Measurements from ENCODE around the gene SOX1. TPM values are rescaled to one million over a fixed set of nuclear protein-coding genes. Genes with fewer than 3 reads are reported as not detected.

The SOX1 gene
- total RNA-seq (2011; cell fraction: chromatin; rRNA removed; ENCODE audit: low replicate concordance): not detected in 2 replicates
- not detected in 2 replicates for total RNA-seq (2011; cell fraction: nucleolus; rRNA removed)
- total RNA-seq (2011; cell fraction: nucleoplasm; rRNA removed): not detected in 2 replicates
- total RNA-seq (2014; rRNA removed) (not detected in 2 replicates), total RNA-seq (2014; rRNA removed; fragmentation: Illumina TruSeq; extraction: Trizol) (not detected in 2 replicates), total RNA-seq (2015; rRNA removed; fragmentation: Illumina TruSeq; extraction: Trizol) (not detected in 2 replicates), total RNA-seq (2021) (not detected in 2 replicates), polyA plus RNA-seq (2011; rRNA removed) (not detected in 2 replicates), polyA plus RNA-seq (2014; fragmentation: Illumina TruSeq; extraction: Trizol) (not detected in 2 replicates), polyA plus RNA-seq (2014; fragmentation: Nextera tagmentation; extraction: Ambion mirVana) (not detected), polyA plus RNA-seq (2014; rRNA removed) (not detected in 2 replicates), polyA minus RNA-seq (2011; rRNA and poly(A)+ RNA removed) (not detected in 2 replicates), Bru-seq, nascent RNA (not detected), BruChase-seq, experiment 1, labeled RNA remaining after a 2-hour chase (not detected), BruChase-seq, experiment 2, labeled RNA remaining after a 6-hour chase (not detected)
- polyA plus RNA-seq (2011; cell fraction: cytosol; rRNA removed): not detected in 2 replicates
- polyA plus RNA-seq (2011; cell fraction: nucleus; rRNA removed): not detected in 2 replicates
- not detected in 2 replicates for polyA plus RNA-seq (2012)
- polyA minus RNA-seq (2011; cell fraction: cytosol; rRNA and poly(A)+ RNA removed): not detected in 2 replicates
- not detected in 2 replicates for polyA minus RNA-seq (2011; cell fraction: nucleus; rRNA and poly(A)+ RNA removed)
- long read RNA-seq, experiment 1: 0 reads
- long read RNA-seq, experiment 2: 0 reads
- long read RNA-seq, experiment 3: 0 reads

- no peak for ATAC-seq
- POLR2A ChIA-PET: no interaction called here
- intact Hi-C loops (cut with micrococcal nuclease): loop anchor here (10.0 kb wide), 1 partner anchor 268 kb away; no protein-coding TSS in a partner anchor
These were observed at the start of gene SOX1 for GRCh38 chr13:112067116-112067741. Gene SOX1 (plus strand): TSS chr13:112067149. CDS start chr13:112067659, 510 bp downstream.

More at GRCh38 chr13:112067116-112067741, at the start of gene SOX1:
- TF ChIP-seq SETDB1 (IDR thresholded peaks at IDR 0.05; ENCODE audit: low read length): no peak
- TF ChIP-seq ZNF699 (CRISPR knock-in tag; IDR thresholded peaks at IDR 0.05; ENCODE audit: insufficient replicate concordance): no peak
- TF ChIP-seq ZNF121 (CRISPR knock-in tag; conservative IDR thresholded peaks at IDR 0.05): no peak
- no peak for TF ChIP-seq SRSF9 (IDR thresholded peaks at IDR 0.05; ENCODE audit: borderline replicate concordance, low read depth, low read length)
- TF ChIP-seq ZNF76 (CRISPR knock-in tag; IDR thresholded peaks at IDR 0.05; ENCODE audit: borderline replicate concordance): no peak
- TF ChIP-seq RAD51 (IDR thresholded peaks at IDR 0.05; ENCODE audit: borderline replicate concordance, low read depth): no peak
- no peak for TF ChIP-seq SMAD2 (IDR thresholded peaks at IDR 0.05; ENCODE audit: low read depth, low read length)
- TF ChIP-seq PYGO2 (tag; IDR thresholded peaks at IDR 0.05): no peak
- TF ChIP-seq, protein P1, sequence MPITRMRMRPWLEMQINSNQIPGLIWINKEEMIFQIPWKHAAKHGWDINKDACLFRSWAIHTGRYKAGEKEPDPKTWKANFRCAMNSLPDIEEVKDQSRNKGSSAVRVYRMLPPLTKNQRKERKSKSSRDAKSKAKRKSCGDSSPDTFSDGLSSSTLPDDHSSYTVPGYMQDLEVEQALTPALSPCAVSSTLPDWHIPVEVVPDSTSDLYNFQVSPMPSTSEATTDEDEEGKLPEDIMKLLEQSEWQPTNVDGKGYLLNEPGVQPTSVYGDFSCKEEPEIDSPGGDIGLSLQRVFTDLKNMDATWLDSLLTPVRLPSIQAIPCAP (CRISPR knock-in tag; IDR thresholded peaks at IDR 0.05; ENCODE audit: borderline replicate concordance): no peak
- TF ChIP-seq ZFPM2 (CRISPR knock-in tag; IDR thresholded peaks at IDR 0.05): no peak
- no peak for TF ChIP-seq PKNOX1 (IDR thresholded peaks at IDR 0.05)
- TF ChIP-seq TEAD4 (IDR thresholded peaks at IDR 0.05; ENCODE audit: low read length): no peak
- TF ChIP-seq TEAD4 (CRISPR knock-in tag; IDR thresholded peaks at IDR 0.05; ENCODE audit: borderline replicate concordance): no peak
- TF ChIP-seq ZNF79 (CRISPR knock-in tag; IDR thresholded peaks at IDR 0.05; ENCODE audit: low read depth): no peak
- Histone ChIP-seq H3K4me3 (no peak within 1 kb of the TSS), H3K27ac (ENCODE audit: extremely low read depth, low read depth, low read length) (no peak within 1 kb of the TSS), H3K9ac (ENCODE audit: insufficient read depth in 1 of 2, low read depth in 2 of 2, low read length in 2 of 2) (no peak within 1 kb of the TSS), H3K4me1 (replicated peaks in 1 of 2; ENCODE audit: control insufficient read depth in 2 of 2, insufficient read depth in 2 of 2, low read length in 2 of 2) (no peaks in the 10 kb centered on the region), H3K9me1 (ENCODE audit: control insufficient read depth, insufficient read depth, low read length) (no peaks in the 10 kb centered on the region), H3K4me2 (ENCODE audit: insufficient read depth, low read length) (no peak within 1 kb of the TSS), H3K79me2 (ENCODE audit: control insufficient read depth, insufficient read depth, low read length) (no peaks in the 10 kb centered on the region), H3K9me3 (replicated peaks; ENCODE audit: control insufficient read depth, insufficient read depth, low read depth, low read length) (no peaks in the 10 kb centered on the region), H2AFZ (ENCODE audit: low read depth, low read length) (no peak within 1 kb of the TSS), H3K27me3 (ENCODE audit: control insufficient read depth in 2 of 2, insufficient read depth in 2 of 2, low read length in 2 of 2) (peaks cover 0 to 12% of the 10 kb centered on the region in 2 experiments; a peak in 3 of 5 replicates), H4K20me1 (replicated peaks; ENCODE audit: control insufficient read depth, insufficient read depth, low read length) (no peaks in the 10 kb centered on the region), H3K36me3 (ENCODE audit: control insufficient read depth, insufficient read depth, low read length) (no peaks in the 10 kb centered on the region)
- DNase-seq (ENCODE audit: extremely low read depth in 1 of 4, low spot score in 3 of 4) (no peak), FAIRE-seq (no peak)
- in situ Hi-C loops (cut with MboI): no loop called here
- CTCF ChIA-PET (ENCODE audit: low intra/inter-chr PET ratio): no interaction called here
- BruUV-seq (replicated peaks): no TSS peak
- 66% methylated on average over 11 of the region's 66 CpGs for WGBS (ENCODE audit: insufficient coverage, low coverage, missing lambda C conversion rate)

Data from K562 (cell line).